Neural cell (in vitro differentiated cells): Measurements from ENCODE around the gene FAM83G. TPM values are rescaled to one million over a fixed set of nuclear protein-coding genes. Genes with fewer than 3 reads are reported as not detected.
"Not testable (repeated sequence)": the region's sequence is repeated elsewhere in the genome, so short reads cannot be mapped to it uniquely, and the experiment has no call there.

Experiments
- H2AFZ ChIP-seq: fragments of 200-600, 300-800 bp; sonication (generic), shearing (Covaris generic); 2 replicates; pipeline ENCODE4 v1.6.0; 2014; ENCODE audit warnings: low read depth, mild to moderate bottlenecking, antibody characterized with exemption, low read length, moderate library complexity
- H3F3A ChIP-seq: fragments of 200-600 bp; shearing (Covaris generic); 2 replicates; pipeline ENCODE4 v1.6.1; 2016; ENCODE audit warnings: mild to moderate bottlenecking, moderate library complexity, mixed read lengths, antibody characterized with exemption, low read length; ENCODE audit not compliant: insufficient read depth, poor library complexity, severe bottlenecking
- H3K27ac ChIP-seq: fragments of 200-600, 300-800 bp; sonication (generic), shearing (Covaris generic); 2 replicates; pipeline ENCODE4 v1.5.1; 2014; ENCODE audit warnings: mild to moderate bottlenecking, low read length, moderate library complexity
- H3K27me3 ChIP-seq: fragments of 300-800, 200-600 bp; sonication (generic), shearing (Covaris generic); 2 replicates; pipeline ENCODE4 v1.6.0; 2014; ENCODE audit warnings: mild to moderate bottlenecking, low read depth, low read length, moderate library complexity; ENCODE audit not compliant: insufficient read depth
- H3K36me3 ChIP-seq: fragments of 300-800, 200-600 bp; sonication (generic), shearing (Covaris generic); 2 replicates; pipeline ENCODE4 v1.5.1; 2014; ENCODE audit warnings: mild to moderate bottlenecking, antibody characterized with exemption, low read length, moderate library complexity; ENCODE audit not compliant: insufficient read depth
- H3K4me2 ChIP-seq: fragments of 300-800, 200-600 bp; sonication (generic), shearing (Covaris generic); 2 replicates; pipeline ENCODE4 v1.6.0; 2014; ENCODE audit warnings: mild to moderate bottlenecking, low read length
- H3K4me3 ChIP-seq: fragments of 300-800, 200-600 bp; sonication (generic), shearing (Covaris generic); 2 replicates; pipeline ENCODE4 v1.5.1; 2014; ENCODE audit warnings: mild to moderate bottlenecking, low read length, moderate library complexity
- H3K79me2 ChIP-seq: fragments of 200-600 bp; shearing (Covaris generic); replicated peaks from 2 replicates; pipeline ENCODE4 v1.6.0; 2014; ENCODE audit warnings: mild to moderate bottlenecking, low read length, moderate library complexity; ENCODE audit not compliant: insufficient read depth
- H3K9ac ChIP-seq: fragments of 300-800, 200-600 bp; sonication (generic), shearing (Covaris generic); 2 replicates; pipeline ENCODE4 v1.6.1; 2016; ENCODE audit warnings: mild to moderate bottlenecking, low read length, mixed read lengths
- H3K9me2 ChIP-seq: fragments of 200-600 bp; shearing (Covaris generic); 2 replicates; pipeline ENCODE4 v1.6.1; 2016; ENCODE audit warnings: mild to moderate bottlenecking, low read length, mixed read lengths; ENCODE audit not compliant: insufficient read depth
- H3K9me3 ChIP-seq: fragments of 200-600, 300-800 bp; sonication (generic), shearing (Covaris generic); 2 replicates; pipeline ENCODE4 v1.6.1; 2016; ENCODE audit warnings: mild to moderate bottlenecking, mixed run types, low read length, moderate library complexity, mixed read lengths
- H4K20me1 ChIP-seq: fragments of 200-600 bp; shearing (Covaris generic); 2 replicates; pipeline ENCODE4 v1.6.1; 2016; ENCODE audit warnings: mild to moderate bottlenecking, mixed run types; ENCODE audit not compliant: insufficient read depth
- polyA plus RNA-seq: library from polyadenylated mRNA; depleted of rRNA; stranded (reverse); fragments of >200 nt; gene quantifications from 2 replicates; pipeline ENCODE4 v1.2.3, GENCODE V29; 2014

The FAM83G gene
- polyA plus RNA-seq, 1 donor from 2014 or later = not detected

DNA sequence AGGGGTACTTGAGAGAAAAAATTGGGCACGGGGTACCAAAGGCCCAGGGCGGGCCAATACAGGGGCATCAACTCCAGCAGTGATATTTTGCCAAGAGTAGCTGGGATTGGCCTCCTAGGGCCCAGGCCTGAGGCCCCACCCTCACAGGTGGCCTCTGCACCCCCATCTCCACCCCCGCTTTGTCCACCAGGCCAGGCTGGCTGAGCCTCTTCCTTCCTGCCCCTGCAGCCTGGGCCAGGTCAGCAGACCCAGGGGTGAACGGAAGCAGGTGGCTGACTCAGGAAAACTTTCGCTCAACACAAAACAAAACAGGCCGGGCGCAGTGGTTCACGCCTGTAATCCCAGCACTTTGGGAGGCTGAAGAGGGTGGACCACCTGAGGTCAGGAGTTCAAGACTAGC lies 38.5 kb upstream of the FAM83G start:
- not testable (repeated sequence) for H3K36me3 ChIP-seq, H3K4me3 ChIP-seq

DNA sequence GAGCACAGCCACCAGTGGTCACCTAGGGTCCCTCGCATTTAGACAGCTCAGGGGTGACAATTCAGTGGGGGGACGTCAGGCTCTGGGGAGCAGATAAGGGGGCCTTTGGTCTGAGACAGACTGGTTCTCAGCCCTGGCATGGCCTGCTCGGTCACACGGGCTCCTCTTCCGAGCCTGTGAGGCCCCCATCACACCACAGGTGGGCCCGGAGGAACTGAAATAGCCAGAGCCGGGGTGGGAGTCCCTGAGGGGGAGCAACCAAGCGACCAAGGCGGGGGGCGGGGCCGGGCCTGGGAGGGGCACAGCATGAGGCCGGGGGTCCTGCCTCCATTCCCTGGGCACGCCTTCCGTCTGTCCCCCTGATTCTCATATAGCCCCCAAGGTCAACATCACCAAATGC lies 37.8 kb upstream of the FAM83G start:
- H3K9ac ChIP-seq, H3K9me2 ChIP-seq, H3K4me3 ChIP-seq: not testable (repeated sequence)

More for the DNA sequence above, 38.5 kb upstream of the FAM83G start:
- not testable (repeated sequence) for H2AFZ ChIP-seq, H3K27me3 ChIP-seq, H3K9me3 ChIP-seq, H3K27ac ChIP-seq, H3K79me2 ChIP-seq, H3F3A ChIP-seq, H4K20me1 ChIP-seq, H3K4me2 ChIP-seq, H3K9me2 ChIP-seq, H3K9ac ChIP-seq

DNA sequence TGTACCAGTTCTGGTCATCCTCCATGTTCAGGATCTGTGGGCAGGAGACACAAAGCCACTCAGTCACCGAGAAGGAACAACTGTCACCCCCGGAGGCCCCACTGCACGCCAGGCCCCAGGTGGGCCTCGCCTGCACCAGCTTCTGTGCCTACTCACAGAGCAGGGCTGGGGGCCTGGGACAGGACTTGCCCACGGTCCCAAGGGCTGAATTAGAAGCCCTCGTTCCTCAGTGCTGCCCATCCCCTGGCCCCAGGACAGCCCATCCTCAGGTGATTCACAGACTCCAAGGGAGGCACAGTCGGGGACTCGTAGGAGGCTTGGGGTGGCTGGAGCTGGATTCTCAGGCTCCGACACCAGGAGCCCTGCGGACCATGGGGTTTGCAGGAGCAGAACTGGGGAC lies 37.3 kb upstream of the FAM83G start:
- H2AFZ ChIP-seq, H3K9me3 ChIP-seq, H3K27ac ChIP-seq: not testable (repeated sequence)

More for the DNA sequence above, 37.8 kb upstream of the FAM83G start:
- not testable (repeated sequence) for H3K27ac ChIP-seq, H3K9me3 ChIP-seq, H2AFZ ChIP-seq, H3K36me3 ChIP-seq, H3K27me3 ChIP-seq, H3K4me2 ChIP-seq, H4K20me1 ChIP-seq, H3K79me2 ChIP-seq, H3F3A ChIP-seq

DNA sequence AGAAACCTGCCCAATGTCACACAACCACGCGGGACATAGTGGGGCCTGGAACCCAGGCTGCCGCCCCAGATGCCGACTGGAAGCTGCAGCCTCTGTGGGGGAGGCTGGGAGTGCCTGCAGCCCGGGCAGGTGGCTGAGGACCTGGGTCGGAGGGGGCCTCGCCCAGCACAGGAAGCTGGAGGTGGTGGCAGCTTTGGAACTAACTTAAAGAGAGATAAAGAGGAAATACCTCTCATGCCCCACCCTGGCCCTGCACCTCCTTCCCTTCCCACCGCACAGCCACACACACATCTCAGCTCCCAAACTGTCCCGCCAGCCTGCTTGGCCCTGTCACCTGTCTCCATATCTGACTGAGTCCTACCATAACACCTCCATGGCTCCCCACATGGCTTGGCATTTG lies 35.8 kb upstream of the FAM83G start:
- not testable (repeated sequence) for H2AFZ ChIP-seq, H3K4me3 ChIP-seq, H3K4me2 ChIP-seq, H3F3A ChIP-seq, H3K27ac ChIP-seq, H3K79me2 ChIP-seq, H4K20me1 ChIP-seq, H3K9me3 ChIP-seq, H3K9ac ChIP-seq, H3K36me3 ChIP-seq, H3K27me3 ChIP-seq, H3K9me2 ChIP-seq

More for the DNA sequence above, 37.3 kb upstream of the FAM83G start:
- not testable (repeated sequence) for H3K4me2 ChIP-seq, H3K9ac ChIP-seq, H4K20me1 ChIP-seq, H3K79me2 ChIP-seq, H3K9me2 ChIP-seq, H3F3A ChIP-seq, H3K4me3 ChIP-seq, H3K36me3 ChIP-seq, H3K27me3 ChIP-seq

DNA sequence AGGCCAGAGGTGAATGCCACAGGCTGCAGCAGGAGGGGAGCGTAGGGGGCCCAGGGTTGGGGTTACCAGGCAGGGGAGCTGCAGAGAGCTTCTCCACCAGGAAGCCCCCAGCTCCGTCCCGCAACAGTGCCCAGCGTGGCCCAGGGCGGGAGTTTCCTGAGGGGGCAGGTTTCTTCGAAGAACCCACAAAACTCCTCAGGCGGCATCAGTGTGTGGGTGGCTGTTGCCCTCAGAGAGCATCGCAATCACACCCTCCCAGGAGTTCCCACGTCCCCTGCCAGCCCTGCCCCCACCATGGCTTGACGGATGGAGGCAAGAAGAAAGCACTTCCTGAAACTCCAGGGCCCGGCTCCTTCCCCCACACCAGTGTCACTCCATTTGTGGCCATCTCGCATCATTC lies 34.2 kb upstream of the FAM83G start:
- not testable (repeated sequence) for H3F3A ChIP-seq, H3K27me3 ChIP-seq, H3K4me3 ChIP-seq, H3K9me3 ChIP-seq, H3K27ac ChIP-seq, H3K4me2 ChIP-seq, H3K36me3 ChIP-seq, H3K79me2 ChIP-seq, H3K9me2 ChIP-seq, H2AFZ ChIP-seq, H3K9ac ChIP-seq, H4K20me1 ChIP-seq

DNA sequence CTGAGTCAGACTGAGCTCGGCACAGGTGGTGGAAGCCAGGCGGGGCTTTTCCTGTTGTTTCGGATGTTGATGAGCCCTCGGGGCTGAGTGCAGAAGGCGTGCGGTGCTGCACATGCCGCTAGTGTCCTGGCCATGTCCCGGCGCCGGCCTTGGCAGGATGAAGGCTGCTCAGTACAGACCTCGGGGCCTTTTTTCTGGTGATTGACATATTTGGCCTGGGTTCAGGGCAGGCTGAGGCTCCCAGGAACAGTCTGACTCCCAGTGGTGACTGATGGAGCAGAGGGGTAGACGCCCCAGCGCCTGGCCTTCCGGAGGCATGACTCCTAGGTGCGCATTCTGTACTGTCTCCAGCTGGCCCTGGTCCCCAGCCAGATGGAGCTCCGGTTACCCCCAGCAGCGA lies 33.4 kb upstream of the FAM83G start:
- H3K9me3 ChIP-seq, H4K20me1 ChIP-seq, H3K79me2 ChIP-seq, H3K27ac ChIP-seq, H3F3A ChIP-seq, H3K9me2 ChIP-seq, H3K4me3 ChIP-seq, H3K9ac ChIP-seq, H3K27me3 ChIP-seq, H3K4me2 ChIP-seq, H2AFZ ChIP-seq, H3K36me3 ChIP-seq: not testable (repeated sequence)

DNA sequence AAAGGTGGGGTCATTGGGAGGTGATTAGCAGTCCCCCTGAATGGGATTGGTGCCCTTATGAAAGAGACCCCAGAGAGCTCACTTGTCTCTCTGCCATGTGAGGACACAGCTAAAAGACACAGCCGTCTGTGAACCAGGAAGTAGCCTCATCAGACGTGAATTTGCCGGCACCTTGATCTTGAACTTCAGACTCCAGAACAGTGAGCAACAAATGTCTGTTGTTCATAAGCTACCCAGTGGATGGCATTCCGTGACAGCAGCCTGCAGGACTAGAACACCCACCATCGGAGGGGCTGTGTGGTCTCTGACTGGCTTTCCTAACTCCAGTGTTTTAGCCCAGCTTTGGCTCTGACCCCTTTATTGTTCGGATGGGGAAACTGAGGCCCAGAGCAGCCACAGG lies 33.0 kb upstream of the FAM83G start:
- not testable (repeated sequence) for H3K36me3 ChIP-seq, H4K20me1 ChIP-seq, H3K9me2 ChIP-seq, H3K79me2 ChIP-seq, H3K4me2 ChIP-seq, H3K9me3 ChIP-seq, H3F3A ChIP-seq, H3K4me3 ChIP-seq, H3K9ac ChIP-seq, H3K27ac ChIP-seq, H3K27me3 ChIP-seq, H2AFZ ChIP-seq

DNA sequence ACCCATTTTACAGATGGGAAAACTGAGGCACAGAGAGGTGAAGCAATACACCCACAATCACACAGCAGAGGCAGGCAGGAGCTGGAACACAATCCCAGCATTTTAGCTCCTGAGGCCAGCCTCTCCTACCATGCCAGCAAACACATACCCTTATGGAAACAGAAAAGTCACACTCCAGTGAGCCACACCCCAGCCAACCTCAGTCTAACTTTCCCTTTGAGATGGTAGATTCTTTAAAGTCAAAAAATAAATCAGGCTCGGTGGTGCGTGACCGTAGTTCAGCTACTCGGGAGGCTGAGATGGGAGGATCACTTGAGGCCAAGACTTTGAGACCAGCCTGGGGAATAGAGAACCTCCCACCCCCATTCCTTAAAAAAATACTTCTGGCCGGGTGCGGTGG lies 31.6 kb upstream of the FAM83G start:
- H3K36me3 ChIP-seq, H2AFZ ChIP-seq, H3K9ac ChIP-seq, H3K9me2 ChIP-seq, H3K27me3 ChIP-seq, H3K4me2 ChIP-seq, H4K20me1 ChIP-seq, H3K4me3 ChIP-seq, H3K79me2 ChIP-seq, H3K27ac ChIP-seq, H3F3A ChIP-seq, H3K9me3 ChIP-seq: not testable (repeated sequence)
